Measurements from ENCODE around the gene TBL1X. TPM values are rescaled to one million over a fixed set of nuclear protein-coding genes. Genes with fewer than 3 reads are reported as not detected.
A peak's percentile ranks its signal among the peaks of the same experiment; 100 is the strongest.

Gene TBL1X
- total RNA-seq, 1 donor from 2014 or later: 6.3 TPM

DNA sequence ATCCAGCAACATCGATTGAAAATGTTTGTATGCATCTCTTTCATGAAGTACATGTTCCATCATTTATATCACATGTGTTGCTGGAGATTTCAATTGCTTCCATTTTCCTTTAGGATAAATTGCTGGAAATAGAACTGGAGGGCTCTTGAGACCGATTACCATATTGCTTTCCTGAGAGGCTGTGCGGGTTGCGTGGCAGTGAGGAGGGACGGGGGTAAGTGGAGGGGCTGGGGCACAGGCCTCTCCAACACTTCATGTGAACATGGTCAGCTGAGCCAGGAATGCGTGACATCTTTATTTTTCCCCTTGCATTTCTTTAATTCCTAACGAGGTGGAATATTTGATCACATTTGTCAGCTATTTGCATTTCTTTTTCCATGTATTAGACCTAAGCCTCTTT is 144.6 kb downstream of the TBL1X start:
- H3K9ac ChIP-seq (ENCODE audit: low read depth in 1 of 3, low read length in 3 of 3): no peak overlapping the region
- H3K4me1 ChIP-seq (ENCODE audit: control insufficient read depth in 3 of 3, insufficient read depth in 3 of 3, low read length in 3 of 3): peaks cover 0 to 4% (median 3%) of the 10 kb centered on the region in 3 donors
- no peak overlapping the region for H3K27ac ChIP-seq (ENCODE audit: low read depth, low read length)
- H3K4me3 ChIP-seq (ENCODE audit: low read length in 3 of 3): no peak overlapping the region
- H3K36me3 ChIP-seq (ENCODE audit: control insufficient read depth in 3 of 3, insufficient read depth in 3 of 3, low read length in 3 of 3): no peaks in the 10 kb centered on the region
- no peaks in the 10 kb centered on the region for H3K27me3 ChIP-seq (ENCODE audit: control insufficient read depth in 3 of 3, insufficient read depth in 3 of 3, low read length in 3 of 3)
- H3K9me3 ChIP-seq (ENCODE audit: control insufficient read depth in 3 of 3, low read length in 3 of 3): no peaks in the 10 kb centered on the region

DNA sequence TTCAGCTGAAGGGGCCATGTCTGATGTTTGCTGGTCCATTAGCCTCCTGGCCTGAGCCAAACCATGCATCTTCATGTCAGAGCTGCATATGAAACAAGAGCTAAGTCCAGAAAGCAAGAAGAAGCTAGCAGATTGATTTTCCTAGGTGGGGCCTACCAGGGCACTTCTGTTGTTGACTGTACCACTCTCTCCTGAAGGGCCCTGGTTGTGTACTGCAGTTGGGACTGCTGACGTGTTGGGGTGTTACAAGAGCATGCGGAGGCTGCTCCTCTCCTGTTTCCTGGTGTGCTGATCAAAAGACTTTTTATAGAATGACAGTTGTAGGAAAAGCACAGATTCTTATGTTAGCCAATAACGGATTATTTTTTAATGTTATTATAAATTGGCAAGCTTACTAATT is 145.1 kb downstream of the TBL1X start:
- no peaks in the 10 kb centered on the region for H3K36me3 ChIP-seq (ENCODE audit: control insufficient read depth in 3 of 3, insufficient read depth in 3 of 3, low read length in 3 of 3)
- H3K27ac ChIP-seq (ENCODE audit: low read depth, low read length): no peak overlapping the region
- H3K4me1 ChIP-seq (ENCODE audit: control insufficient read depth in 3 of 3, insufficient read depth in 3 of 3, low read length in 3 of 3): peaks cover 0 to under 1% (median 0%) of the 10 kb centered on the region in 3 donors
- H3K9me3 ChIP-seq (ENCODE audit: control insufficient read depth in 3 of 3, low read length in 3 of 3): no peaks in the 10 kb centered on the region
- no peak overlapping the region for H3K9ac ChIP-seq (ENCODE audit: low read depth in 1 of 3, low read length in 3 of 3)
- H3K27me3 ChIP-seq (ENCODE audit: control insufficient read depth in 3 of 3, insufficient read depth in 3 of 3, low read length in 3 of 3): no peaks in the 10 kb centered on the region
- no peak overlapping the region for H3K4me3 ChIP-seq (ENCODE audit: low read length in 3 of 3)

DNA sequence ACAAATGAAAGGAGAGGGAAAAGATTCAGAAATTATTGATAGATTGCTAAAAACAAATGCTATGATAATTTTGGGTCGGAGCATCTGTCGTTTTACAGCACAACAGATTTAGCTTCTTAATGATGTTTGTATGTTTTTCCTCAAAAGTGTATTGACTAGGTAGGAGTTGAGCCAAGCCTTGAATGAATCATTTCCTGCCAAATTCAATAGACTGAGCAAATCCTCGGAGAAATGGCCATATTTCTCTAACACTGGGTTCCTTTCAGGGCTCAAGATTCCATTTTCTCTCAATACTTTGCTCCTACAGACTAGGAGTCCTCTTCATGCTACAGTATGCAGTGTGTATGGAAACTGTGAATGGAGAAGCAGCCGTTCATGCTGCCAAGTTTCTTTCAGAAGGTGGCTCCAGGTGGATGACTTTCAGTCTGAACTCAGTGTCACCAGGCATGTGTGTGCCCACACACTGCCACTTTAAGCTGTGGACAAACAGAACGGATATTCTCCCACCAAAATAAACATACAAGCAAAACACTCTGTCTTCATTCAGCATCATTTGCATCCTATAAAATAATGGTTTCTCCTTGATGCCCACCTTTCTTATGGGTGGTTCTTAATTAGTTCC is 146.0 kb downstream of the TBL1X start:
- Histone ChIP-seq H3K36me3 (ENCODE audit: control insufficient read depth in 3 of 3, insufficient read depth in 3 of 3, low read length in 3 of 3) (no peaks in the 10 kb centered on the region), H3K9ac (ENCODE audit: low read depth in 1 of 3, low read length in 3 of 3) (no peak overlapping the region), H3K27ac (ENCODE audit: low read depth, low read length) (no peak overlapping the region), H3K4me1 (ENCODE audit: control insufficient read depth in 3 of 3, insufficient read depth in 3 of 3, low read length in 3 of 3) (no peaks in the 10 kb centered on the region), H3K4me3 (ENCODE audit: low read length in 3 of 3) (no peak overlapping the region), H3K27me3 (ENCODE audit: control insufficient read depth in 3 of 3, insufficient read depth in 3 of 3, low read length in 3 of 3) (no peaks in the 10 kb centered on the region), H3K9me3 (ENCODE audit: control insufficient read depth in 3 of 3, low read length in 3 of 3) (no peaks in the 10 kb centered on the region)

DNA sequence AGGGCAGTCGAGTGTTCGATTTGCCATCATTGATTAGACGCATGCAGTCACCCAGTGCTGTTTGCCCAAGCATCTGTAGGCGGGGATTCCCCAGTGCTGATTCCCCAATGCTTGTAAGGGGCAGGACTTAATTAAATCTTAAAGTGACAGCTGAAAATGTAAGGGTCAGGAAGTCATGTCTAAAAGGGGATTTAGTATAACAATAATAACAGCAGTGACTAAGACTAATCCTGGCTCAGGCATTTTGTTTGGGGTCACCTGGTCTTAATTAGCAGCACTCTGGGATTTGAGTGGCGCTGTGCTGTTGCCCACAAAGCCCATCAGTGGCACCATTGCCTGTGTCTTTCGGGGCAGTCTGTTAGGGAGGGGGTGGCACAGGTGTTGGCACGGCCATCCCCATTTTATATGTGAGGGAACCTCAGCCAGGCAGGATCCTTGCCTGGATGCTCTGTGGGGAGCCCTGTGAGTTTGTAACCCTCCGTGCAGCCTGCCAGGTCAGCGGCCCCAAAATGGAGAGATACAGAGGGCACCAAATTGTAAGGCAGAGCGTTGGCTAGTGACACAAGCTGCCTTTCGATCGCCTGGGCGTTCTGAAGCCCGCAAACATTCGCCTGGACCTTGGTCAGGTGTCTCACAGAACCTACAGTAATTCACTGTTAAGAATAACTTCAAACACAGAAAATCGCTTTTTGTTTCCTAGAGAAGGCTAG is 146.7 kb downstream of the TBL1X start:
- no peak overlapping the region for H3K9ac ChIP-seq (ENCODE audit: low read depth in 1 of 3, low read length in 3 of 3)
- peak overlapping the region in 1 of 3 donors; percentile 13 for H3K4me3 ChIP-seq (ENCODE audit: low read length in 3 of 3)

DNA sequence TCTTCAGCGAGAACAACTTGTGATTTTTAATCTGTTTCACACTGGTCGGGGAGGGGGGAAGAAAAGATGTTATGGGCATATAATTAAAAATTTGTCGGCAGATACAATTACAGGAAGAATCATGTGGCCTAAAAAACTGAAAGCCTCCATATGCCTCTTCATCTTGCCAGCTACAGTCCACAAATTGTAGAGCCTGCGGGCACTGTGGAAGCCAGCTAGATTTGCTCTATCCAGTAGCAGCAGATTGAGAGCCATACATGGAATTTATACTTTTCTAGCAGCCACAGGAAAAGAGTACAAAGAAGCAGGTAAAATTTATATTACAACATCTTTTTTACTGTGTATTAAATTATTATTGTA is 147.3 kb downstream of the TBL1X start:
- H3K4me3 ChIP-seq (ENCODE audit: low read length in 3 of 3): no peak overlapping the region
- no peak overlapping the region for H3K27ac ChIP-seq (ENCODE audit: low read depth, low read length)
- H3K9me3 ChIP-seq (ENCODE audit: control insufficient read depth in 3 of 3, low read length in 3 of 3): no peaks in the 10 kb centered on the region
- no peaks in the 10 kb centered on the region for H3K4me1 ChIP-seq (ENCODE audit: control insufficient read depth in 3 of 3, insufficient read depth in 3 of 3, low read length in 3 of 3)
- H3K9ac ChIP-seq (ENCODE audit: low read depth in 1 of 3, low read length in 3 of 3): no peak overlapping the region
- H3K36me3 ChIP-seq (ENCODE audit: control insufficient read depth in 3 of 3, insufficient read depth in 3 of 3, low read length in 3 of 3): no peaks in the 10 kb centered on the region
- no peaks in the 10 kb centered on the region for H3K27me3 ChIP-seq (ENCODE audit: control insufficient read depth in 3 of 3, insufficient read depth in 3 of 3, low read length in 3 of 3)

More for the DNA sequence above, 146.7 kb downstream of the TBL1X start:
- H3K27me3 ChIP-seq (ENCODE audit: control insufficient read depth in 3 of 3, insufficient read depth in 3 of 3, low read length in 3 of 3): no peaks in the 10 kb centered on the region
- no peaks in the 10 kb centered on the region for H3K36me3 ChIP-seq (ENCODE audit: control insufficient read depth in 3 of 3, insufficient read depth in 3 of 3, low read length in 3 of 3)
- H3K27ac ChIP-seq (ENCODE audit: low read depth, low read length): no peak overlapping the region
- no peaks in the 10 kb centered on the region for H3K4me1 ChIP-seq (ENCODE audit: control insufficient read depth in 3 of 3, insufficient read depth in 3 of 3, low read length in 3 of 3)
- H3K9me3 ChIP-seq (ENCODE audit: control insufficient read depth in 3 of 3, low read length in 3 of 3): no peaks in the 10 kb centered on the region

DNA sequence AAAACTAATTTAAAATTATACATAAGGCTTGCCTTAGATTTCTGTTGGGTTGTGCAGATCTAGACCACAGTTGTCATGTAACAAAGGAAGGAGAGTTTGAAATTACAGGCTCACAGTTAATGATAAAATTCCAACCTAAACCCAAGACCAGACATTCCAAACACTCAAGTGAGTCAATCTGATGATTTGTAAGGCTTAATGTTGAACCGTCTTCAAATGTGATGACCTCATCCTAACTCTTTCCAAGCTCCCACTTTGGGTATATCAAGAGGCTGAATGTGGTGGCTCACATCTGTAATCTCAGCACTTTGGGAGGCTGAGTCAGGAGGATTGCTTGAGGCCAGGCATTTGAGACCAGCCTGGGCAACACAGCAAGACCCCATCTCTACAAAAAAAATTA is 149.2 kb downstream of the TBL1X start:
- Histone ChIP-seq H3K27ac (ENCODE audit: low read depth, low read length) (no peak overlapping the region), H3K9ac (ENCODE audit: low read depth in 1 of 3, low read length in 3 of 3) (no peak overlapping the region), H3K36me3 (ENCODE audit: control insufficient read depth in 3 of 3, insufficient read depth in 3 of 3, low read length in 3 of 3) (no peaks in the 10 kb centered on the region), H3K4me1 (ENCODE audit: control insufficient read depth in 3 of 3, insufficient read depth in 3 of 3, low read length in 3 of 3) (no peaks in the 10 kb centered on the region), H3K9me3 (ENCODE audit: control insufficient read depth in 3 of 3, low read length in 3 of 3) (no peaks in the 10 kb centered on the region), H3K27me3 (ENCODE audit: control insufficient read depth in 3 of 3, insufficient read depth in 3 of 3, low read length in 3 of 3) (no peaks in the 10 kb centered on the region), H3K4me3 (ENCODE audit: low read length in 3 of 3) (no peak overlapping the region)

DNA sequence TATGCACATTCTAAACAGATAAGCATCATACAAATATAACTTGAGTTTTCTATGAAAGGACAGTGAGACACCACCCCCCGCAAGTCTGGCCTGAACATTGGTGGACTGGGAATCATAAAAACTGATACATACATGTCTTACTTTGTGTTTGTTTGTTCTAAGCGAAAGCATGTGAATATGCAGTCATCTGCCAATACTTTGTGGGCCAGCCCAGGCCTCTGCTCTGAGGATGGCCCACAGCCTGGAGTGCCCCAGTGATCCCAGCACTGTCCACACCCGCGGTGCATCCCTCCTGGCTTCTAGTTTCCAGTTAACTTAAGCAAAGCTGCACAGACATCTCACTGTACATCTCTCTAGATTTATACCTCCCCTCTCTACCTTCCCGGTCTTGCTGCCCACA is 154.3 kb downstream of the TBL1X start:
- H3K9me3 ChIP-seq (ENCODE audit: control insufficient read depth in 3 of 3, low read length in 3 of 3): no peaks in the 10 kb centered on the region
- no peaks in the 10 kb centered on the region for H3K27me3 ChIP-seq (ENCODE audit: control insufficient read depth in 3 of 3, insufficient read depth in 3 of 3, low read length in 3 of 3)
- H3K4me3 ChIP-seq (ENCODE audit: low read length in 3 of 3): no peak overlapping the region
- H3K36me3 ChIP-seq (ENCODE audit: control insufficient read depth in 3 of 3, insufficient read depth in 3 of 3, low read length in 3 of 3): no peaks in the 10 kb centered on the region
- H3K4me1 ChIP-seq (ENCODE audit: control insufficient read depth in 3 of 3, insufficient read depth in 3 of 3, low read length in 3 of 3): no peaks in the 10 kb centered on the region
- H3K9ac ChIP-seq (ENCODE audit: low read depth in 1 of 3, low read length in 3 of 3): no peak overlapping the region
- H3K27ac ChIP-seq (ENCODE audit: low read depth, low read length): no peak overlapping the region

DNA sequence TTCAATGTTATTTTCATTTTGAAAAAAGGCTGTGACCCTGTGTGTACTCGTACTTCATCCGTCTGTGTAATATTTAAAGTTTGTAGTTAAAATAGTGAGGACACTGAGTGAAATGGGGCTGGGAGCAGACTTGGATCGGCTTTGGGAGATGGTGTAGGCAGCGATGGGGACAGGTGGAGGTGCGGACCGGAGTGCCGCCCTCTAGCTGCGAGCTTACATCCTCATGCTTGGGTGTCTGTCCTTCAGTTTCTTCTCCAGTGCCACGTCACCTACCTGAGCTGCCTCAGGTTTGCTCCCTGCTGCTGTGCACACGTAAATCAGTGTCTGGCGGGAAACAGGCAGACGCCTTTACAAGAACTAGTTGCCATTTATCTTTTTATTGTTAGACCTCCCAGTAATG is 154.7 kb downstream of the TBL1X start:
- H3K4me3 ChIP-seq (ENCODE audit: low read length in 3 of 3): no peak overlapping the region
- H3K9ac ChIP-seq (ENCODE audit: low read depth in 1 of 3, low read length in 3 of 3): no peak overlapping the region
- H3K9me3 ChIP-seq (ENCODE audit: control insufficient read depth in 3 of 3, low read length in 3 of 3): no peaks in the 10 kb centered on the region
- H3K36me3 ChIP-seq (ENCODE audit: control insufficient read depth in 3 of 3, insufficient read depth in 3 of 3, low read length in 3 of 3): no peaks in the 10 kb centered on the region
- H3K27me3 ChIP-seq (ENCODE audit: control insufficient read depth in 3 of 3, insufficient read depth in 3 of 3, low read length in 3 of 3): no peaks in the 10 kb centered on the region
- no peaks in the 10 kb centered on the region for H3K4me1 ChIP-seq (ENCODE audit: control insufficient read depth in 3 of 3, insufficient read depth in 3 of 3, low read length in 3 of 3)
- H3K27ac ChIP-seq (ENCODE audit: low read depth, low read length): no peak overlapping the region

DNA sequence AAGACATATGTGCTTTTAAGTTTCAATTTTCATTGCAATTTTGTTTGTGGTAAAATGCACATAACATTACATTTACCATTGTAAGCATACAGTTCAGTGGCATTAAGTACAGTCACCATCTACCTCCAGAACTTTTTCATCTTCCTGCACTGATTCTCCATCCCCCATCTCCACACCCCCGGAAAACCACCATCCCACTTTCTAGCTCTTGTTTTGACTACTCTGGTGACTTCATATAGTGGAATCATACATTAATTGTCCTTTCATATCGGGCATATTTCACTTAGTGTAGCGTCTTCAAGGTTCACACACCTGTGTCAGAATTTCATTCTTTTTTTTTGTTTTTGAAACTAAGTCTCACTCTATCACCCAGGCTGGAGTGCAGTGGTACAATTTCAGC is 157.3 kb downstream of the TBL1X start:
- Histone ChIP-seq H3K27ac (ENCODE audit: low read depth, low read length) (no peak overlapping the region), H3K9me3 (ENCODE audit: control insufficient read depth in 3 of 3, low read length in 3 of 3) (no peaks in the 10 kb centered on the region), H3K4me3 (ENCODE audit: low read length in 3 of 3) (no peak overlapping the region), H3K36me3 (ENCODE audit: control insufficient read depth in 3 of 3, insufficient read depth in 3 of 3, low read length in 3 of 3) (no peaks in the 10 kb centered on the region), H3K27me3 (ENCODE audit: control insufficient read depth in 3 of 3, insufficient read depth in 3 of 3, low read length in 3 of 3) (no peaks in the 10 kb centered on the region), H3K4me1 (ENCODE audit: control insufficient read depth in 3 of 3, insufficient read depth in 3 of 3, low read length in 3 of 3) (no peaks in the 10 kb centered on the region), H3K9ac (ENCODE audit: low read depth in 1 of 3, low read length in 3 of 3) (no peak overlapping the region)

DNA sequence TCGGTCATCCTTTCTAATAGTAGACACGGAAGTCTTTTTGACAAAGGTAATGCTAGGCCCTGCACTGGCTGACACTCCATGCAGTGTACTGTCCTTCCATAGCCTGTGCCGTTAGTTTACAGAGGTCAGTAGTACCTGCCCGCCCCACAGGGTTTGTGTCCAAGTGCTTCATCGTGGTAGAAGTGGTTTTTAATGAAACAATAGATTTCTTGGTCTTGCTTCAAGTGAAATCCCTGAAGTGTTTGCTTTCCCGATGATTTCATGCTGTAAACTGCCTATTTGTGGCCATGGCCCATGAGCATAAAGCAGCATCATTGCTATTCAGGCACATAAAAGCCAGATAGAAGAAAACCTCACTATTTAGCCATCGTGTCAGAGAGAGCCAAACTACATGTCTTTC is 161.5 kb downstream of the TBL1X start:
- H3K4me1 ChIP-seq (ENCODE audit: control insufficient read depth in 3 of 3, insufficient read depth in 3 of 3, low read length in 3 of 3): no peaks in the 10 kb centered on the region
- H3K9me3 ChIP-seq (ENCODE audit: control insufficient read depth in 3 of 3, low read length in 3 of 3): no peaks in the 10 kb centered on the region
- no peak overlapping the region for H3K9ac ChIP-seq (ENCODE audit: low read depth in 1 of 3, low read length in 3 of 3)
- H3K27me3 ChIP-seq (ENCODE audit: control insufficient read depth in 3 of 3, insufficient read depth in 3 of 3, low read length in 3 of 3): no peaks in the 10 kb centered on the region
- no peak overlapping the region for H3K4me3 ChIP-seq (ENCODE audit: low read length in 3 of 3)
- no peaks in the 10 kb centered on the region for H3K36me3 ChIP-seq (ENCODE audit: control insufficient read depth in 3 of 3, insufficient read depth in 3 of 3, low read length in 3 of 3)
- H3K27ac ChIP-seq (ENCODE audit: low read depth, low read length): no peak overlapping the region
